Testis (tissue), 2 donors: ENCODE data around the gene SOBP.

Experiments
- CTCF ChIP-seq, 3 experiments: fragments of 450-650 bp in 2 of 3; fragments of 200-600 bp in 1 of 3; sonication (generic) in 1 of 3; IDR thresholded peaks; one replicate each; pipeline ENCODE4 v1.5.1; 2016 to 2019; ENCODE audit warnings: antibody characterized with exemption in 3 of 3, mild to moderate bottlenecking in 2 of 3, moderate library complexity in 1 of 3
- POLR2A ChIP-seq: fragments of 450-650 bp; IDR thresholded peaks from one replicate; pipeline ENCODE4 v1.6.1; 2017; ENCODE audit warnings: antibody characterized with exemption, mild to moderate bottlenecking, moderate library complexity

GRCh38 chr6:107587451-107587850, 97.5 kb downstream of the SOBP start:
- TF ChIP-seq CTCF (IDR thresholded peaks at IDR 0.05): no peak
- no peak for TF ChIP-seq POLR2A
